ENCODE results near the gene RC3H1.

The RC3H1 gene

DNA sequence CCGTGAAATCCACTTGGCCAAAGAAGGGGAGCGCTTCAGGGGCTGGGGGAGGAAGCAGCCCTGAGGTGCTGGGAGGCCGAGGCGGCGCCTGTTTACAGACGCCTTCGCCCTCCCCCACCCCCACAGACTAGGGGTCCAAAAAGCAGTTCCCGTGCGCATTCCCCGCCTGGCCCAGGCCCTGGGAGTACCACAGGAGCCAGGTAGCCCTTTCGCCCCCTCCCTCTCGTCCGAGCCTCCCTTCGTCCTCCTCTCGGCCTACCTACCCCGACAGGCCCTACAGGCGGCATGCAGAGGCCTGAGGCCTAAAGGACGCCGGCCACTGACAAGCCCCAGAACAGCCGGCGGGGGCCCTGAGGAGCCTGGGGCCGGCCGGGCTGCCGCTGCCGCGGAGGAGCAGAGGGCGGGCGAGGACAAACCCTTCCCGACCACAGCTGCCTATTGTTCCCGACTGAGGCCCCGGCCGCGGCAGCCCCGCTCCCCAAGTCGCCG is 522 bp downstream of the RC3H1 start:
- peak in 1 of 2 experiments; percentile 46 for DNase-seq (ENCODE audit: low read depth in 1 of 2, low spot score in 1 of 2)
- peak overlapping the region; percentile 94 for H3K27ac ChIP-seq (replicated peaks)
- peak overlapping the region; percentile 87 for H3K4me3 ChIP-seq (replicated peaks; ENCODE audit: insufficient read depth, low read length)
- no peaks in the 10 kb centered on the region for H3K27me3 ChIP-seq (ENCODE audit: insufficient read depth, poor library complexity, severe bottlenecking)
- TF ChIP-seq, protein P1, sequence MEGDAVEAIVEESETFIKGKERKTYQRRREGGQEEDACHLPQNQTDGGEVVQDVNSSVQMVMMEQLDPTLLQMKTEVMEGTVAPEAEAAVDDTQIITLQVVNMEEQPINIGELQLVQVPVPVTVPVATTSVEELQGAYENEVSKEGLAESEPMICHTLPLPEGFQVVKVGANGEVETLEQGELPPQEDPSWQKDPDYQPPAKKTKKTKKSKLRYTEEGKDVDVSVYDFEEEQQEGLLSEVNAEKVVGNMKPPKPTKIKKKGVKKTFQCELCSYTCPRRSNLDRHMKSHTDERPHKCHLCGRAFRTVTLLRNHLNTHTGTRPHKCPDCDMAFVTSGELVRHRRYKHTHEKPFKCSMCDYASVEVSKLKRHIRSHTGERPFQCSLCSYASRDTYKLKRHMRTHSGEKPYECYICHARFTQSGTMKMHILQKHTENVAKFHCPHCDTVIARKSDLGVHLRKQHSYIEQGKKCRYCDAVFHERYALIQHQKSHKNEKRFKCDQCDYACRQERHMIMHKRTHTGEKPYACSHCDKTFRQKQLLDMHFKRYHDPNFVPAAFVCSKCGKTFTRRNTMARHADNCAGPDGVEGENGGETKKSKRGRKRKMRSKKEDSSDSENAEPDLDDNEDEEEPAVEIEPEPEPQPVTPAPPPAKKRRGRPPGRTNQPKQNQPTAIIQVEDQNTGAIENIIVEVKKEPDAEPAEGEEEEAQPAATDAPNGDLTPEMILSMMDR (IDR thresholded peaks at IDR 0.05; ENCODE audit: insufficient read depth, low read length) = no peak
- TF ChIP-seq POLR2AphosphoS5 (IDR thresholded peaks at IDR 0.05; ENCODE audit: low read depth) = no peak
- no peak for TF ChIP-seq GABPA (IDR thresholded peaks at IDR 0.05; ENCODE audit: low read depth)
- TF ChIP-seq, protein P2, sequence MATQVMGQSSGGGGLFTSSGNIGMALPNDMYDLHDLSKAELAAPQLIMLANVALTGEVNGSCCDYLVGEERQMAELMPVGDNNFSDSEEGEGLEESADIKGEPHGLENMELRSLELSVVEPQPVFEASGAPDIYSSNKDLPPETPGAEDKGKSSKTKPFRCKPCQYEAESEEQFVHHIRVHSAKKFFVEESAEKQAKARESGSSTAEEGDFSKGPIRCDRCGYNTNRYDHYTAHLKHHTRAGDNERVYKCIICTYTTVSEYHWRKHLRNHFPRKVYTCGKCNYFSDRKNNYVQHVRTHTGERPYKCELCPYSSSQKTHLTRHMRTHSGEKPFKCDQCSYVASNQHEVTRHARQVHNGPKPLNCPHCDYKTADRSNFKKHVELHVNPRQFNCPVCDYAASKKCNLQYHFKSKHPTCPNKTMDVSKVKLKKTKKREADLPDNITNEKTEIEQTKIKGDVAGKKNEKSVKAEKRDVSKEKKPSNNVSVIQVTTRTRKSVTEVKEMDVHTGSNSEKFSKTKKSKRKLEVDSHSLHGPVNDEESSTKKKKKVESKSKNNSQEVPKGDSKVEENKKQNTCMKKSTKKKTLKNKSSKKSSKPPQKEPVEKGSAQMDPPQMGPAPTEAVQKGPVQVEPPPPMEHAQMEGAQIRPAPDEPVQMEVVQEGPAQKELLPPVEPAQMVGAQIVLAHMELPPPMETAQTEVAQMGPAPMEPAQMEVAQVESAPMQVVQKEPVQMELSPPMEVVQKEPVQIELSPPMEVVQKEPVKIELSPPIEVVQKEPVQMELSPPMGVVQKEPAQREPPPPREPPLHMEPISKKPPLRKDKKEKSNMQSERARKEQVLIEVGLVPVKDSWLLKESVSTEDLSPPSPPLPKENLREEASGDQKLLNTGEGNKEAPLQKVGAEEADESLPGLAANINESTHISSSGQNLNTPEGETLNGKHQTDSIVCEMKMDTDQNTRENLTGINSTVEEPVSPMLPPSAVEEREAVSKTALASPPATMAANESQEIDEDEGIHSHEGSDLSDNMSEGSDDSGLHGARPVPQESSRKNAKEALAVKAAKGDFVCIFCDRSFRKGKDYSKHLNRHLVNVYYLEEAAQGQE (IDR thresholded peaks at IDR 0.05; ENCODE audit: insufficient replicate concordance, low read depth) = no peak
- TF ChIP-seq SPI1 (IDR thresholded peaks at IDR 0.05; ENCODE audit: borderline replicate concordance, low read depth) = no peak

DNA sequence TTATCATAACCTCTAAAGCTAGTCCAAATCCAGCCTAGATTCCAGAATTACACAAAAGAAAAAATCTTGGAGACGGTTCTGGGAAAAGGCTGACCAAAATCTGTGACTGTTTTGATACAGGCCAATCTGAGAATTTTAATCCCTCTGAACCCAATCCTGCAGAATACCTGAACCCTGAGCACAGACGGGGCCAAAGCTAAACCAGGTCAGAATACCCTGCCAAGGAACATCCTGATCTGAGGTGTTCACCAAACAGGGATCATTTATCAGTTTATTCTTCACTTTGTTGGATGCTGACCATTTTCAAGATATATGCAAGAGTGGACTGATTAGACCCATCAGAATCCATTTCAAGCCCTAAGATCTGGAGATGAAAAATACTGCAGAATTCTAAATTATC is 3.6 kb downstream of the RC3H1 start:
- no peak for DNase-seq (ENCODE audit: low read depth in 1 of 2, low spot score in 1 of 2)
- Histone ChIP-seq H3K27me3 (ENCODE audit: insufficient read depth, poor library complexity, severe bottlenecking) (no peaks in the 10 kb centered on the region), H3K27ac (replicated peaks) (no peak overlapping the region), H3K4me3 (replicated peaks; ENCODE audit: insufficient read depth, low read length) (no peak overlapping the region; the same call in 1 of the 2 replicates)
- TF ChIP-seq, protein P2 (IDR thresholded peaks at IDR 0.05; ENCODE audit: insufficient replicate concordance, low read depth) = no peak
- TF ChIP-seq, protein P1 (IDR thresholded peaks at IDR 0.05; ENCODE audit: insufficient read depth, low read length) = no peak
- no peak for TF ChIP-seq SPI1 (IDR thresholded peaks at IDR 0.05; ENCODE audit: borderline replicate concordance, low read depth)
- TF ChIP-seq POLR2AphosphoS5 (IDR thresholded peaks at IDR 0.05; ENCODE audit: low read depth) = no peak
- TF ChIP-seq GABPA (IDR thresholded peaks at IDR 0.05; ENCODE audit: low read depth) = no peak

DNA sequence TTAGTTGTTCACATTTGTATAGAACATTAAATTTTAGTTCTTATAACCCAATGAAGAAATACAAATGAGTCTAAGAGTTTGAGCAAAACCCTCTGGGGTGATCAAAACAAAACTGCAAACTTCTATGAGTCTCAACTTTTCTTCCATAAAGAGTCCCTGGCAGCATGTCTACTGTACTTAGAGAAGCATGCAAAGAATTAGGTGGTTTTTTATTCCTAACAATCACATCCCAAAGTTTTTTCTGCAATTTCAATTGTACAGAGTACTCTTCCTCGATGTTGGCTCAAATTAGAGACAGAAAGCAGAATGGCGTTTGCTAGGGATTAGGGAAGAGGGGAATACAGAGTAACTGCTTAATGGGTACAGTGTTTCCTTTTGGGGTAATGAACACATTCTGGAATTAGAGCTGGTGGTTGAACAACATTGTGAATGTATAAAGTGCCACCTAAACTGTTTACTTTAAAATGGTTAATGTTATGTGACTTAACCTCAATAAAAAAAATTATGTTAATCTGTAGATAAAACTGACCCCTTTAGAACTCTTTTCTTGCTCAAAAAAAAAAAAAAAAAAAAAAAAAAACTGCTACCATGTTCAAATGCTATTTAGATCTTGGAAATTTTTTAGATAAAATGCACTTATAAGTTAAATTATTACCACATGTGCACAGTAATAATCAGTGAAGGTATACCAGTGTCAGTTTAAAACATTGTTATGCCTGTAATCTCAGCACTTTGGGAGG is 4.8 kb downstream of the RC3H1 start:
- DNase-seq (ENCODE audit: low read depth in 1 of 2, low spot score in 1 of 2) = no peak
- TF ChIP-seq, protein P2 (IDR thresholded peaks at IDR 0.05; ENCODE audit: insufficient replicate concordance, low read depth) = no peak
- TF ChIP-seq SPI1 (IDR thresholded peaks at IDR 0.05; ENCODE audit: borderline replicate concordance, low read depth) (no peak), GABPA (IDR thresholded peaks at IDR 0.05; ENCODE audit: low read depth) (no peak), POLR2AphosphoS5 (IDR thresholded peaks at IDR 0.05; ENCODE audit: low read depth) (no peak)
- TF ChIP-seq, protein P1 (IDR thresholded peaks at IDR 0.05; ENCODE audit: insufficient read depth, low read length) = no peak
- H3K4me3 ChIP-seq (replicated peaks; ENCODE audit: insufficient read depth, low read length) = no peak overlapping the region
- H3K27me3 ChIP-seq (ENCODE audit: insufficient read depth, poor library complexity, severe bottlenecking) = no peaks in the 10 kb centered on the region
- H3K27ac ChIP-seq (replicated peaks) = no peak overlapping the region
